LNCaP clone FGC (cell line): ENCODE results near the gene ZDHHC22.
A peak's percentile ranks its signal among the peaks of the same experiment; 100 is the strongest.

ENCODE experiments used
- DNase-seq: peaks from one replicate; pipeline ENCODE4 v3.0.0-alpha.2; 2011; ENCODE audit warnings: low read depth
- H3K4me3 ChIP-seq: 2 replicates; pipeline ENCODE4 v1.5.1; 2011; ENCODE audit warnings: mild to moderate bottlenecking, low read depth, low read length, control low read depth
- CTCF ChIP-seq: IDR thresholded peaks from 2 replicates; pipeline ENCODE4 v1.5.1; 2012; ENCODE audit warnings: mild to moderate bottlenecking; ENCODE audit not compliant: control insufficient read depth, insufficient read depth; ENCODE audit errors: extremely low read depth

The ZDHHC22 gene

GRCh38 chr14:77097700-77098528, 43.7 kb downstream of the ZDHHC22 start, which contains the start of gene CIPC:
TSS of gene CIPC (plus strand) at chr14:77098258. CDS start at chr14:77105709, 7,451 bp downstream.
- peak; percentile 98 for DNase-seq
- no peak for TF ChIP-seq CTCF
- H3K4me3 ChIP-seq = peak within 1 kb of the TSS; percentile 95

- H3K4me3 ChIP-seq = peak overlapping the region; percentile 95
- no peak for DNase-seq
- no peak for TF ChIP-seq CTCF
These were observed 44.4 kb downstream of the ZDHHC22 start for GRCh38 chr14:77097006-77097699.

GRCh38 chr14:77094672-77095284, 46.8 kb downstream of the ZDHHC22 start:
- TF ChIP-seq CTCF = peak; percentile 90
- no peak overlapping the region for H3K4me3 ChIP-seq
- peak; percentile 54 for DNase-seq

- no peak for DNase-seq
- TF ChIP-seq CTCF = no peak
These were observed 48.9 kb downstream of the ZDHHC22 start for GRCh38 chr14:77092676-77093075.

GRCh38 chr14:77091518-77091917, 50.1 kb downstream of the ZDHHC22 start:
- no peak for TF ChIP-seq CTCF

More at GRCh38 chr14:77092676-77093075, 48.9 kb downstream of the ZDHHC22 start:
- H3K4me3 ChIP-seq = no peak overlapping the region

GRCh38 chr14:77088645-77089044, 52.9 kb downstream of the ZDHHC22 start:
- no peak for DNase-seq
- no peak for TF ChIP-seq CTCF
- peak overlapping the region; percentile 25 for H3K4me3 ChIP-seq

More at GRCh38 chr14:77091518-77091917, 50.1 kb downstream of the ZDHHC22 start:
- no peak for DNase-seq
- no peak overlapping the region for H3K4me3 ChIP-seq
